Osteocyte (in vitro differentiated cells): ENCODE data around the gene USP5. TPM values are rescaled to one million over a fixed set of nuclear protein-coding genes. Genes with fewer than 3 reads are reported as not detected.
A peak's percentile ranks its signal among the peaks of the same experiment; 100 is the strongest.

ENCODE experiments used
- DNase-seq: peaks from one replicate; pipeline ENCODE4 v3.0.0; 2021; ENCODE audit warnings: mixed read lengths; ENCODE audit not compliant: unreplicated experiment; ENCODE audit errors: extremely low spot score
- H3K27ac Mint-ChIP-seq: one replicate; pipeline ENCODE4 v1.8.0; 2021; ENCODE audit warnings: mild to moderate bottlenecking, mixed read lengths; ENCODE audit not compliant: unreplicated experiment
- H3K27me3 Mint-ChIP-seq: one replicate; pipeline ENCODE4 v1.8.0; 2021; ENCODE audit warnings: mixed read lengths; ENCODE audit not compliant: unreplicated experiment
- H3K36me3 Mint-ChIP-seq: one replicate; pipeline ENCODE4 v1.8.0; 2021; ENCODE audit warnings: mixed read lengths; ENCODE audit not compliant: unreplicated experiment
- H3K4me1 Mint-ChIP-seq: one replicate; pipeline ENCODE4 v1.8.0; 2021; ENCODE audit warnings: mixed read lengths; ENCODE audit not compliant: unreplicated experiment
- H3K4me3 Mint-ChIP-seq: one replicate; pipeline ENCODE4 v1.8.0; 2021; ENCODE audit warnings: mild to moderate bottlenecking, moderate library complexity, mixed read lengths; ENCODE audit not compliant: unreplicated experiment
- H3K9me3 Mint-ChIP-seq: one replicate; pipeline ENCODE4 v1.8.0; 2021; ENCODE audit warnings: mixed read lengths; ENCODE audit not compliant: unreplicated experiment
- total RNA-seq: library from RNA; stranded (reverse); gene quantifications from 2 replicates; pipeline ENCODE4 v1.2.1, GENCODE V29; 2021
- TF ChIP-seq, protein P1 (sequence below): fragments of 200-600 bp; sonication (generic); IDR thresholded peaks from 2 replicates; pipeline ENCODE4 v1.5.0; 2021; ENCODE audit warnings: antibody characterized with exemption, mild to moderate bottlenecking, moderate library complexity

USP5 gene
- total RNA-seq, 1 donor from 2014 or later = 114 TPM

DNA sequence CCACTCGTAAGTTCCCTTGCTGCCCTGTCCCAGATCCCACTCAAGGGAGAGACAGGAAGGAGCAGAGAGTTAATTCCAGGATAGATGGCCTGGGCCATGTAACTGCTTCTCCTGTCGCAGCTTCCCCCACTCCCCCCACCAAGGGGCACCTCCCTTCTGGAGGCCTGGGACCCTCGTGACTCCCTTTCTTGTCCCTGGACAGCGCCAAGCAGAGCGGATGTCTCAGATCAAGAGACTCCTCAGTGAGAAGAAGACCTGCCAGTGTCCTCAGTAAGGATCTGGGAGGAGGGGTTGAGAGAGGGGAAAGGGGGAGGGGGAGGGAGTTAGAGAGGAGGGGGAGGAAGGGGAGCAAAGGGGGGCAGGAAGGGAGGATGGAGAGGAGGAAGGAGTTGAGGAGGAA is 33.3 kb upstream of the USP5 start:
- H3K36me3 Mint-ChIP-seq = no peaks in the 10 kb centered on the region
- DNase-seq = no peak
- H3K4me1 Mint-ChIP-seq = peaks cover 37% of the 10 kb centered on the region
- H3K4me3 Mint-ChIP-seq = no peak overlapping the region
- TF ChIP-seq, protein P1, sequence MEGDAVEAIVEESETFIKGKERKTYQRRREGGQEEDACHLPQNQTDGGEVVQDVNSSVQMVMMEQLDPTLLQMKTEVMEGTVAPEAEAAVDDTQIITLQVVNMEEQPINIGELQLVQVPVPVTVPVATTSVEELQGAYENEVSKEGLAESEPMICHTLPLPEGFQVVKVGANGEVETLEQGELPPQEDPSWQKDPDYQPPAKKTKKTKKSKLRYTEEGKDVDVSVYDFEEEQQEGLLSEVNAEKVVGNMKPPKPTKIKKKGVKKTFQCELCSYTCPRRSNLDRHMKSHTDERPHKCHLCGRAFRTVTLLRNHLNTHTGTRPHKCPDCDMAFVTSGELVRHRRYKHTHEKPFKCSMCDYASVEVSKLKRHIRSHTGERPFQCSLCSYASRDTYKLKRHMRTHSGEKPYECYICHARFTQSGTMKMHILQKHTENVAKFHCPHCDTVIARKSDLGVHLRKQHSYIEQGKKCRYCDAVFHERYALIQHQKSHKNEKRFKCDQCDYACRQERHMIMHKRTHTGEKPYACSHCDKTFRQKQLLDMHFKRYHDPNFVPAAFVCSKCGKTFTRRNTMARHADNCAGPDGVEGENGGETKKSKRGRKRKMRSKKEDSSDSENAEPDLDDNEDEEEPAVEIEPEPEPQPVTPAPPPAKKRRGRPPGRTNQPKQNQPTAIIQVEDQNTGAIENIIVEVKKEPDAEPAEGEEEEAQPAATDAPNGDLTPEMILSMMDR = no peak
- peaks cover 19% of the 10 kb centered on the region for H3K27me3 Mint-ChIP-seq
- H3K9me3 Mint-ChIP-seq = no peaks in the 10 kb centered on the region
- no peak overlapping the region for H3K27ac Mint-ChIP-seq

- no peak for DNase-seq
- H3K27me3 Mint-ChIP-seq = peaks cover 15% of the 10 kb centered on the region
- H3K9me3 Mint-ChIP-seq = no peaks in the 10 kb centered on the region
- TF ChIP-seq, protein P1 = no peak
- peak overlapping the region; percentile 23 for H3K27ac Mint-ChIP-seq
- no peaks in the 10 kb centered on the region for H3K36me3 Mint-ChIP-seq
- peak overlapping the region; percentile 14 for H3K4me3 Mint-ChIP-seq
- H3K4me1 Mint-ChIP-seq = peaks cover 39% of the 10 kb centered on the region
Observed at GRCh38 chr12:6819106-6820030, 32.6 kb upstream of the USP5 start.

- H3K4me3 Mint-ChIP-seq = no peak overlapping the region
- no peaks in the 10 kb centered on the region for H3K9me3 Mint-ChIP-seq
- TF ChIP-seq, protein P1 = no peak
- H3K27ac Mint-ChIP-seq = no peak overlapping the region
- H3K36me3 Mint-ChIP-seq = no peaks in the 10 kb centered on the region
- DNase-seq = no peak
- H3K4me1 Mint-ChIP-seq = peaks cover 42% of the 10 kb centered on the region
- peaks cover 7% of the 10 kb centered on the region for H3K27me3 Mint-ChIP-seq
Observed at GRCh38 chr12:6820166-6820565, 31.8 kb upstream of the USP5 start.

GRCh38 chr12:6821591-6822425 is 30.1 kb upstream of the USP5 start, which contains the start of gene GPR162:
GPR162 (plus strand) TSS chr12:6821821; CDS start chr12:6823899, 2,078 bp downstream.
- Mint-ChIP-seq H3K9me3 (no peaks in the 10 kb centered on the region), H3K4me3 (peak within 1 kb of the TSS; percentile 73), H3K4me1 (peaks cover 50% of the 10 kb centered on the region), H3K27me3 (no peaks in the 10 kb centered on the region), H3K27ac (peak within 1 kb of the TSS; percentile 56), H3K36me3 (no peaks in the 10 kb centered on the region)
- DNase-seq = no peak
- TF ChIP-seq, protein P1 = no peak
